HepG2 (cell line): ENCODE measurements around the gene NPW. TPM values are rescaled to one million over a fixed set of nuclear protein-coding genes. Genes with fewer than 3 reads are reported as not detected.
A peak's percentile ranks its signal among the peaks of the same experiment; 100 is the strongest.

ENCODE experiments used
- AGO2 ChIP-seq: fragments of 200-400 bp; formaldehyde crosslinking; optimal IDR thresholded peaks from 2 replicates; pipeline ENCODE3; 2017; ENCODE audit warnings: mild to moderate bottlenecking, low read depth, low read length, moderate library complexity
- BHLHE40 ChIP-seq: IDR thresholded peaks from 2 replicates; pipeline ENCODE4 v1.6.1; 2011; ENCODE audit warnings: low read length, improper control_type of control experiment
- CBX2 ChIP-seq, 2 experiments: fragments of 200-600 bp in 1 of 2; sonication (generic); formaldehyde crosslinking in 1 of 2; IDR thresholded peaks; 2 replicates each; pipeline versions ENCODE4 v1.7.0 to v1.8.1; 2018 to 2022; ENCODE audit warnings: low read depth in 2 of 2, low read length in 1 of 2, mild to moderate bottlenecking in 1 of 2, missing genetic modification reagents in 1 of 2
- DR1 ChIP-seq: sonication (generic); formaldehyde crosslinking; IDR thresholded peaks from 2 replicates; pipeline ENCODE4 v1.8.0; 2021; ENCODE audit warnings: mild to moderate bottlenecking, missing genetic modification reagents, inconsistent platforms
- HNRNPLL ChIP-seq: fragments of 200-400 bp; formaldehyde crosslinking; IDR thresholded peaks from 2 replicates; pipeline ENCODE4 v1.6.1; 2017; ENCODE audit warnings: mild to moderate bottlenecking, low read depth, low read length; ENCODE audit not compliant: poor library complexity, severe bottlenecking
- KDM6A ChIP-seq: IDR thresholded peaks from 2 replicates; pipeline ENCODE4 v1.6.1; 2016; ENCODE audit warnings: low read depth
- MAFK ChIP-seq, 2 experiments: IDR thresholded peaks in 1 of 2; conservative IDR thresholded peaks in 1 of 2; 2 replicates each; pipeline ENCODE4 v1.6.1; 2011; ENCODE audit warnings: improper control_type of control experiment in 2 of 2, low read length in 2 of 2
- ZNF567 ChIP-seq: sonication (generic); formaldehyde crosslinking; IDR thresholded peaks from 2 replicates; pipeline ENCODE4 v1.8.1; 2023; ENCODE audit warnings: mild to moderate bottlenecking, missing genetic modification reagents, borderline replicate concordance
- ZNF616 ChIP-seq: sonication (generic); formaldehyde crosslinking; IDR thresholded peaks from 2 replicates; pipeline ENCODE4 v1.5.0; 2020; ENCODE audit warnings: low read depth, mild to moderate bottlenecking, missing genetic modification reagents
- ZNF768 ChIP-seq: sonication (generic); formaldehyde crosslinking; IDR thresholded peaks from 2 replicates; pipeline ENCODE4 v1.4.0; 2020; ENCODE audit warnings: missing genetic modification reagents
- ZSCAN22 ChIP-seq: sonication (generic); formaldehyde crosslinking; IDR thresholded peaks from 2 replicates; pipeline ENCODE4 v1.4.0; 2020; ENCODE audit warnings: mild to moderate bottlenecking, missing genetic modification reagents
- polyA plus RNA-seq, 8 experiments: library from polyadenylated mRNA; depleted of rRNA in 3 of 8; stranded (reverse) in 7 of 8; unstranded in 1 of 8; fragments of >200 nt; fragmentation: Illumina TruSeq in 4 of 8; extraction: Trizol in 4 of 8; gene quantifications; 2 replicates each; pipeline versions ENCODE4 v1.2.1 to v1.2.3, GENCODE V29; 2011 to 2016; ENCODE audit warnings: low read depth in 4 of 8, missing spikeins in 1 of 8, mixed read lengths in 1 of 8; ENCODE audit not compliant: insufficient read depth in 1 of 8
- total RNA-seq, 5 experiments: library from RNA; depleted of rRNA; stranded (reverse); fragments of >200 nt; fragmentation: Illumina TruSeq; extraction: Trizol; gene quantifications; 2 replicates each; pipeline ENCODE4 v1.2.3, GENCODE V29; 2016; ENCODE audit warnings: low read depth in 1 of 5
- TF ChIP-seq, protein P1 (sequence below), 2 experiments: IDR thresholded peaks; 2 replicates each; pipeline ENCODE4 v1.6.1; 2011 to 2012; ENCODE audit warnings: low read length in 2 of 2, borderline replicate concordance in 1 of 2, low read depth in 1 of 2, mild to moderate bottlenecking in 1 of 2, moderate library complexity in 1 of 2
- TF ChIP-seq, protein P2 (sequence below): sonication (generic); formaldehyde crosslinking; IDR thresholded peaks from 2 replicates; pipeline ENCODE4 v1.5.1; 2020; ENCODE audit warnings: missing genetic modification reagents, mild to moderate bottlenecking, borderline replicate concordance

Gene NPW
- total and polyA plus RNA-seq, 2 of the 13 experiments (the other 11 are each of a cell fraction or from before 2014, with no cell fraction given) = 0.24 to 0.97 TPM

DNA sequence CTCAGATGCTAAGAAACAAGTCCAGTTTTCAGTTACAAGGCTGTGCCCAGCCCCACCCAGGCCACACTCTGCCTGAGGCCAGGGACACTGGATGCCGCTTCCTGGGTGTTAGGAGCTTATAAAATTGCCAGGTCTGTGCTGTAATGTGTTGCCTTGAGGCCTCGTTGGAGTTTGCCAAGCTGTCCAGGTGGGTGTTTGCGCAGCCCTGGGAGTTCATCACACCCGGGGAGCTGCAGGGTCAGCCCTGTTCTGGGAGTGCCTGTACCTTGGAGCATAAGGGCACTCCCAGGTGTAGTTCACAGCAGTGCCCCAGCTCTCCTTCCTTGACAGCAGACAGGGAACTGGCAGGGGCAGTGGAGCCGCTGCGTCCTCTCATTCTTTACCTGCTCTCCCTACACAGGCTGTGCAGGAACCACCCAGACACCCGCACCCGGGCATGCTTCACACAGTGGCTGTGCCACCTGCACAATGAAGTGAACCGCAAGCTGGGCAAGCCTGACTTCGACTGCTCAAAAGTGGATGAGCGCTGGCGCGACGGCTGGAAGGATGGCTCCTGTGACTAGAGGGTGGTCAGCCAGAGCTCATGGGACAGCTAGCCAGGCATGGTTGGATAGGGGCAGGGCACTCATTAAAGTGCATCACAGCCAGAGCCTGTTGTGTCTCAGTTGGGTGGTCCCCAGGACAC is 34.0 kb upstream of the NPW start (continued):
- TF ChIP-seq, protein P1, sequence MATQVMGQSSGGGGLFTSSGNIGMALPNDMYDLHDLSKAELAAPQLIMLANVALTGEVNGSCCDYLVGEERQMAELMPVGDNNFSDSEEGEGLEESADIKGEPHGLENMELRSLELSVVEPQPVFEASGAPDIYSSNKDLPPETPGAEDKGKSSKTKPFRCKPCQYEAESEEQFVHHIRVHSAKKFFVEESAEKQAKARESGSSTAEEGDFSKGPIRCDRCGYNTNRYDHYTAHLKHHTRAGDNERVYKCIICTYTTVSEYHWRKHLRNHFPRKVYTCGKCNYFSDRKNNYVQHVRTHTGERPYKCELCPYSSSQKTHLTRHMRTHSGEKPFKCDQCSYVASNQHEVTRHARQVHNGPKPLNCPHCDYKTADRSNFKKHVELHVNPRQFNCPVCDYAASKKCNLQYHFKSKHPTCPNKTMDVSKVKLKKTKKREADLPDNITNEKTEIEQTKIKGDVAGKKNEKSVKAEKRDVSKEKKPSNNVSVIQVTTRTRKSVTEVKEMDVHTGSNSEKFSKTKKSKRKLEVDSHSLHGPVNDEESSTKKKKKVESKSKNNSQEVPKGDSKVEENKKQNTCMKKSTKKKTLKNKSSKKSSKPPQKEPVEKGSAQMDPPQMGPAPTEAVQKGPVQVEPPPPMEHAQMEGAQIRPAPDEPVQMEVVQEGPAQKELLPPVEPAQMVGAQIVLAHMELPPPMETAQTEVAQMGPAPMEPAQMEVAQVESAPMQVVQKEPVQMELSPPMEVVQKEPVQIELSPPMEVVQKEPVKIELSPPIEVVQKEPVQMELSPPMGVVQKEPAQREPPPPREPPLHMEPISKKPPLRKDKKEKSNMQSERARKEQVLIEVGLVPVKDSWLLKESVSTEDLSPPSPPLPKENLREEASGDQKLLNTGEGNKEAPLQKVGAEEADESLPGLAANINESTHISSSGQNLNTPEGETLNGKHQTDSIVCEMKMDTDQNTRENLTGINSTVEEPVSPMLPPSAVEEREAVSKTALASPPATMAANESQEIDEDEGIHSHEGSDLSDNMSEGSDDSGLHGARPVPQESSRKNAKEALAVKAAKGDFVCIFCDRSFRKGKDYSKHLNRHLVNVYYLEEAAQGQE (IDR thresholded peaks at IDR 0.05; ENCODE audit: borderline replicate concordance in 1 of 2, low read depth in 1 of 2, low read length in 2 of 2) = no peak
- TF ChIP-seq MAFK (conservative IDR thresholded peaks at IDR 0.05 in 1 of 2, IDR thresholded peaks at IDR 0.05 in 1 of 2; ENCODE audit: low read length in 2 of 2) (no peak), ZNF567 (0 out of 2 replicates have a peak, but pooled peaks have one; percentile 44), ZSCAN22 (no peak), DR1 (no peak), BHLHE40 (no peak), KDM6A (CRISPR knock-in tag) (no peak), ZNF616 (CRISPR knock-in tag) (no peak), ZNF768 (CRISPR knock-in tag) (no peak), AGO2 (peak; percentile 29), CBX2 (IDR thresholded peaks at IDR 0.05; ENCODE audit: low read depth, low read length) (no peak), CBX2 (CRISPR knock-in tag; IDR thresholded peaks at IDR 0.05; ENCODE audit: low read depth) (no peak), HNRNPLL (no peak)
- TF ChIP-seq, protein P2, sequence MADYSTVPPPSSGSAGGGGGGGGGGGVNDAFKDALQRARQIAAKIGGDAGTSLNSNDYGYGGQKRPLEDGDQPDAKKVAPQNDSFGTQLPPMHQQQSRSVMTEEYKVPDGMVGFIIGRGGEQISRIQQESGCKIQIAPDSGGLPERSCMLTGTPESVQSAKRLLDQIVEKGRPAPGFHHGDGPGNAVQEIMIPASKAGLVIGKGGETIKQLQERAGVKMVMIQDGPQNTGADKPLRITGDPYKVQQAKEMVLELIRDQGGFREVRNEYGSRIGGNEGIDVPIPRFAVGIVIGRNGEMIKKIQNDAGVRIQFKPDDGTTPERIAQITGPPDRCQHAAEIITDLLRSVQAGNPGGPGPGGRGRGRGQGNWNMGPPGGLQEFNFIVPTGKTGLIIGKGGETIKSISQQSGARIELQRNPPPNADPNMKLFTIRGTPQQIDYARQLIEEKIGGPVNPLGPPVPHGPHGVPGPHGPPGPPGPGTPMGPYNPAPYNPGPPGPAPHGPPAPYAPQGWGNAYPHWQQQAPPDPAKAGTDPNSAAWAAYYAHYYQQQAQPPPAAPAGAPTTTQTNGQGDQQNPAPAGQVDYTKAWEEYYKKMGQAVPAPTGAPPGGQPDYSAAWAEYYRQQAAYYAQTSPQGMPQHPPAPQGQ (CRISPR knock-in tag) = no peak
- TF ChIP-seq, all 625 proteins: peak for 7
